Astrocyte of the spinal cord (primary cell): ENCODE data around the gene APOC3.
A peak's percentile ranks its signal among the peaks of the same experiment; 100 is the strongest.

Experiments used
- DNase-seq: peaks from one replicate; pipeline ENCODE4 v3.0.0; 2011; ENCODE audit warnings: low read depth, low spot score
- H3K4me3 ChIP-seq: 2 replicates; pipeline ENCODE4 v1.5.1; 2011; ENCODE audit warnings: low read depth, mild to moderate bottlenecking, low read length, moderate library complexity
- in situ Hi-C: cut with HindIII; loops from 2 replicates; pipeline ENCODE4 v1.10.0; 2017; ENCODE audit warnings: low sequenced_read_pairs
- TF ChIP-seq, protein P1 (sequence below): IDR thresholded peaks from 2 replicates; pipeline ENCODE4 v1.5.1; 2012; ENCODE audit warnings: low read depth, mild to moderate bottlenecking, low read length, inconsistent platforms

The APOC3 gene

GRCh38 chr11:116849060-116849459 is 19.4 kb downstream of the APOC3 start:
- no peak for DNase-seq
- H3K4me3 ChIP-seq: no peak overlapping the region
- in situ Hi-C loops: no loop called here
- TF ChIP-seq, protein P1, sequence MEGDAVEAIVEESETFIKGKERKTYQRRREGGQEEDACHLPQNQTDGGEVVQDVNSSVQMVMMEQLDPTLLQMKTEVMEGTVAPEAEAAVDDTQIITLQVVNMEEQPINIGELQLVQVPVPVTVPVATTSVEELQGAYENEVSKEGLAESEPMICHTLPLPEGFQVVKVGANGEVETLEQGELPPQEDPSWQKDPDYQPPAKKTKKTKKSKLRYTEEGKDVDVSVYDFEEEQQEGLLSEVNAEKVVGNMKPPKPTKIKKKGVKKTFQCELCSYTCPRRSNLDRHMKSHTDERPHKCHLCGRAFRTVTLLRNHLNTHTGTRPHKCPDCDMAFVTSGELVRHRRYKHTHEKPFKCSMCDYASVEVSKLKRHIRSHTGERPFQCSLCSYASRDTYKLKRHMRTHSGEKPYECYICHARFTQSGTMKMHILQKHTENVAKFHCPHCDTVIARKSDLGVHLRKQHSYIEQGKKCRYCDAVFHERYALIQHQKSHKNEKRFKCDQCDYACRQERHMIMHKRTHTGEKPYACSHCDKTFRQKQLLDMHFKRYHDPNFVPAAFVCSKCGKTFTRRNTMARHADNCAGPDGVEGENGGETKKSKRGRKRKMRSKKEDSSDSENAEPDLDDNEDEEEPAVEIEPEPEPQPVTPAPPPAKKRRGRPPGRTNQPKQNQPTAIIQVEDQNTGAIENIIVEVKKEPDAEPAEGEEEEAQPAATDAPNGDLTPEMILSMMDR: no peak

GRCh38 chr11:116849486-116849885 is 19.8 kb downstream of the APOC3 start:
- no peak for DNase-seq
- no peak overlapping the region for H3K4me3 ChIP-seq
- in situ Hi-C loops: no loop called here
- TF ChIP-seq, protein P1: no peak

- TF ChIP-seq, protein P1: no peak
- no peak for DNase-seq
- in situ Hi-C loops: no loop called here
- no peak overlapping the region for H3K4me3 ChIP-seq
Measured at GRCh38 chr11:116851626-116852025, 21.9 kb downstream of the APOC3 start.

GRCh38 chr11:116852261-116853031 is 22.7 kb downstream of the APOC3 start:
- TF ChIP-seq, protein P1: no peak
- peak; percentile 44 for DNase-seq
- in situ Hi-C loops: no loop called here
- no peak overlapping the region for H3K4me3 ChIP-seq

GRCh38 chr11:116853461-116854073 is 23.9 kb downstream of the APOC3 start:
- TF ChIP-seq, protein P1: no peak
- H3K4me3 ChIP-seq: no peak overlapping the region
- DNase-seq: peak; percentile 96
- in situ Hi-C loops: no loop called here

GRCh38 chr11:116855413-116855812 is 25.7 kb downstream of the APOC3 start:
- TF ChIP-seq, protein P1: no peak
- DNase-seq: no peak
- in situ Hi-C loops: no loop called here
- H3K4me3 ChIP-seq: no peak overlapping the region
